NCI-H82 (cell line): ENCODE results near the gene CXCL17.
"Not testable (repeated sequence)": the region's sequence is repeated elsewhere in the genome, so short reads cannot be mapped to it uniquely, and the experiment has no call there.

Experiments used
- DNase-seq: peaks from one replicate; lab custom pipeline; 2025; lab: John Stamatoyannopoulos, UW

Gene CXCL17, protein sequence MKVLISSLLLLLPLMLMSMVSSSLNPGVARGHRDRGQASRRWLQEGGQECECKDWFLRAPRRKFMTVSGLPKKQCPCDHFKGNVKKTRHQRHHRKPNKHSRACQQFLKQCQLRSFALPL

GRCh38 chr19:42442833-42443232 lies at the start of gene CXCL17:
Gene CXCL17 (minus strand): TSS chr19:42442946. CDS start chr19:42442832, 114 bp downstream.
- no peak for DNase-seq

- no peak for DNase-seq
These were observed 46.2 kb upstream of the CXCL17 start for GRCh38 chr19:42488783-42489521.

- DNase-seq: no peak
These were observed 45.0 kb upstream of the CXCL17 start for GRCh38 chr19:42487798-42488178.

GRCh38 chr19:42487032-42487797 lies 44.5 kb upstream of the CXCL17 start:
- DNase-seq: no peak

- DNase-seq: not testable (repeated sequence)
These were observed 42.3 kb upstream of the CXCL17 start for GRCh38 chr19:42485036-42485435.

DNA sequence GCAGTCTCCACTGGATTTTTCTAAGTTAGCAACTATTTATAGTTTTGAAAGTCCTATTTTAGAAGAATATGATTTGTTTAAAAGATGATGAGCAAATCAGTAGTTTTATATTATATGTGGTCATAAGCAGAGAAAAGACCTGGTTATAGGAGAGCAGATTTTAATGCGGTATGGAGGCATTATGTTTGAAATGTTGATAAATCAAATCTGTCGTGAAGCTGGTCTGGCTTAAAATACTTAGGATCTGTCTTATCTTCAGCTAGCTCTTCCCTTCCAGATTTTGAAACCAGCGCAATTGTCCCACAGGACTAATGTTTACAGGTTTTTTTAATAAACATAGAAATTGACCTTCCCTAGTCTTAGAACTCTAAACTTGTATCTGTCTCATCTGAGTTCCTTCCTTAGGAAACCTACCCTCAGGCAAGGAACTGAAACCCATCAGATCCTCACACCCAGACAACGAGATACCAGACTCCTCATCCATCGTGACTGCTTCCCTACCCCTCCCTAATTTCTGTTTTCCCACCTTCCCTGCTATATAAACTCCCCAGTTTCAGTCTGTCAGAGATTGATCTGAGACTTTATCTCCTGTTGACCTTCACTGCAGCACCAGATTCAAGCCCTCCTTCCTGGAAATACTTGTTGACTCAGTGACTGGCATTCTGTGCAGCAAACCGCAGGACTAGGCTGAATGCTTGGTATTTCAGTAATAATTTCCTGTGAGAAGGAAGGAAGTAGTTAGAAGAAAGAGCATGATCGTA lies 37.8 kb upstream of the CXCL17 start:
- DNase-seq: no peak

DNA sequence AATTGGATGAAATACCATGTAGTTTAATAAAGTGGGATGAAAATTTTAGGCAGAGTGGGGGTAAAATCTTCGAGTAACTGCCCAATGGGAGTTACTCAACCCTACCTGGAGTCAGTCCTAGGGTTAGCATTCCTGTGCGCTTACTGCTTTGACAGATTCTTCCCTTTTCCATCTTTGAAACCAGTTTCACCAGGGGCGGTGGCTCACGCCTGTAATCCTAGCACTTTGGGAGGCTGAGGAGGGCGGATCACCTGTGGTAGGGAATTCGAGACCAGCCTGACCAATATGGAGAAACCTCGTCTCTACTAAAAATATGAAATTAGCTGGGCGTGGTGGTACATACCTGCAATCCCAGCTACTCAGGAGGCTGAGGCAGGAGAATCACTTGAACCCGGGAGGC lies 37.0 kb upstream of the CXCL17 start:
- no peak for DNase-seq

GRCh38 chr19:42478765-42479311 lies 36.1 kb upstream of the CXCL17 start:
- DNase-seq: no peak

DNA sequence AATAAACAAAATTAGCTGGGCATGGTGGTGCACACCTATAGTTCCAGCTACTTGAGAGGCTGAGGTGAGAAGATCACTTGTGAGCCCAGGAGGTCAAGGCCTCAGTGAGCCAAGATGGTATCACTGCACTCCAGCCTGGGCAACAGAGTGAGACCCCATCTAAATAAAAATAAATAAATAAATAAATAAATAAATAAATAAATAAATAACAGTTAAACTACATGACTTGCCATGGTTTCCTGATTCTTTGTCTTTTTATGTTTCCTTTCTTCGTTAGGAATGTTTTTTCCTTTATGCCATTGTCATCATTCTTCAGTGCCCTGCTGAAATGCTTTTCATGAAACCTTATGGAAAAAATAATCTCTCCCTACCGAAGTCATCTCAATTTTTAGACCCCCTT lies 35.2 kb upstream of the CXCL17 start:
- DNase-seq: no peak

- DNase-seq: no peak
These were observed 34.4 kb upstream of the CXCL17 start for GRCh38 chr19:42477117-42477516.

DNA sequence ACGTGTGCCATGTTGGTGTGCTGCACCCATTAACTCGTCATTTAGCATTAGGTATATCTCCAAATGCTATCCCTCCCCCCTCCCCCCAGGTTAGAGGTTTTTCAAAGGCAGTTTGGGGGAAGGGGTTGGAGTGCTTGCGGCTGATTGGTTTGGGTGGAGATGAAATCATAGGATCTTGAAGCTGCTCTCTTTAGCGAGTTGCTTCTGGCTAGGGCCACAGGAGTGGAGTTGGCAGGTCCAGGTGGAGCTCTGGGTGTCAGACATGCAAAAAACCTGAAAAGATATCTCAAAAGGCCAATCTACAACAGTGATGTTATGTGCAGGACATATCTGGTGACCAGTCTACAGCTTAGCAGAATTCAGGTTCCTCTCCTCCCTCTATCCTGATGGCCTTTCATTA lies 32.6 kb upstream of the CXCL17 start:
- DNase-seq: no peak

DNA sequence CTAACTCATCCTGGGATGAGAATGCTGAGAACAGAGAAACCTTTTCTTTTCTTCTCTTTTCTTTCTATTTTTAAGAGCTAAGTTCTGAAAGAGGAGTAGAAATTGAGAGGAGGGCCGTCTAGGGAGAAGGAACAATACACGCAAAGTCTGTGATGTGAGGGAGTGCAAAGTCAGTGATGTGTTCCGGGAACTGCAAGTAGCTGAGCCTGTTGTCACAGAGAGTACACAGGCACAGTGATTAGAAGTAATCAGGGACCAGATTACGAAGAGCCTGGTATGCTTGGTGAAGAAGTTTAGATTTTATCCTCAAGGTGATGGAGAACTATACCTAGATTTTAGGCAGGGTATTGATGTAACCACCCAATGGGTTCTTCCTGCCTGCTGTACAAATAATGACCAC lies 32.0 kb upstream of the CXCL17 start:
- DNase-seq: no peak

- DNase-seq: no peak
These were observed 30.9 kb upstream of the CXCL17 start for GRCh38 chr19:42473686-42474085.

DNA sequence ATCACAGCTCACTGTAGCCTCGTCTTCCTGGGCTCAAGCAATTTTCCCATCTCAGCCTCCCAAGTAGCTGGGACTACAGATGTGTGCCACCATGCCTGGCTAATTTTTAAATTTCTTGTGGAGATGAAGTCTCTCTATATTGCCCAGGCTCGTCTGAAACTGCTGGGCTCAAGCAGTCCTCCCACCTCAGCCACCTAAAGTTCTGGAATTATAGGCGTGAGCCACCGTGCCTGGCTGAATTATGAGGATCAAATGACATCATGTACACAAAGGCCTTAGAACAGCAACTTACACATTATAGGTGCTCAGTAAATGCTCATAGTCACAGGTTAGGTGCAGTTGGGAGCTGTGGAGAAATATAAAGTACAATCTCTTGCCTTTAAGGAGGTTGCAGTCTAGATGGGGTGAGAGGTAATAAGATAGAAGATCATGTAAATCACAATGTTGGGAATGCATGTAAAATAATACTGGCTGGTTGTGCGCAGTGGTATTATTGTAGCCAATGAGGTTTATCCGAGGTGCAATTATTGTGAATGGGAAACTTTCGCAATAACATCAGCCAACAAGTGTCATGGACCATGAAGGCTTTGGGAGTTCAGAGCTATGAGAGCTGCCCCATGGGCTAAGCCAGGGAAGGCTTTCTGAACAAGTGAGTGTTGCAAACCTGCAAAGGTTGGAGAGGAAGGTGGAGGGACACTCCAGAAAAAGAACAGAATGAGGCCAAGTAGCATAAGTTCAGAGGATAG lies 29.8 kb upstream of the CXCL17 start:
- DNase-seq: no peak

DNA sequence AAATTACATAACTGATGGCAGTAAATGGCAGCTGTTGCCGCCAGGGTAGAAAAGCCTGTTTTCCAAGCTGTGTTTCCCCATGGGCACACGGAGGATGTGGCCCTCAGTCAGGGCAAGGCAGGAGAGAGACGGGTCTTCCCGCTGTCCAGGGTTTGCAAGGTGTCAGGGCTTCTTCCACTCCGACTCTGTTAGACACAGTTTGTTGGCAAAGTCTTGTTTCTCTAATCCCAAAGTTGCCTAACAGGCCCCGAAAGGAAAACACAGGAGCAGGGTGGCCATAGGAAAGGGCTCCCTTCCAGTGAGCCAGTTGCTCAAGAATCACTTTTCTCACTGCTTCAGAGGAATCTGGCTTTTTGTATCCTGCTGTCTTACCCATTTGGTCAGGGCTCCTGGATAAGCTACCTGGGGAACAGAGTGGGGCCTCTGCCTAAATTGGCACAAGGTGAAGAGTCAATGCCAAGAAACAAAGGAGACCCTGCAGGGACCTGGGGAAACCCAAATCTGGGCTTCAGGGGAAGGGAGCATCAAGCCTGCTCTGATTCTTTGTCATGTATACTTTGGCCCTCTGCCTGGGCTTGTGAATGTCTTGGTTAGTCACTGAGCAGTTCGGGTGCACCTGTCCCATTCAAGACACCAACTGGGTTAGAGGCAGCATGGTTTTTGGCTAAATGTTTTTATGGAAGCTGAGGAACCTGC lies 29.0 kb upstream of the CXCL17 start:
- no peak for DNase-seq

- DNase-seq: no peak
These were observed 26.8 kb upstream of the CXCL17 start for GRCh38 chr19:42469311-42470235.

- no peak for DNase-seq
These were observed 25.6 kb upstream of the CXCL17 start for GRCh38 chr19:42468273-42468796.

DNA sequence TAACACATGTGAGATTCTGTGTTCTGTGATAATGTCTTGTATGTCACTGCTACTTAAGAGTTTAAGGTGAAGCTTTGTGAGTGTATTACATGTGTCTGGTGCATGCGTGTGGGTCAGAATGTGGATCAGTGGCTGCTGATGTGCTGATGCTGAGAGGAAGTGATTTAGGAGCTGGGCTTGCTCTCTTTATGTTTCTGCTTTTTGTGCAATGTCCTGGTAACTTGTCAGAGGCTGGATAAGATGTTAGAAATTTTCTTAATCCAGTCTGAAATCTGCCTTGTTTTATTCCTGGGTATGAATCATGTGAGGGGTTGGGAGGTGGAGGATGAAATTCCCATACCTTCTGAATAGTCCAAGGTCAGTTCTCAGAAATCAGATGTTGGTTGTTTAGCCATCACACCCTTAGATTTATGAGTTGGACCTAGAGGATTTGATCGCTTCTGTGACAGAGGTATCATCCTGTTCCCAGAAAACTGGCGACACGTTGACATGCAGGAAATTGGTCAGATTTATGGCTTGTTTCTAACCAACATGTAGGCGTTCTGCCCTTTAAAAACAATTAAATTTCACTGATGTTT lies 24.5 kb upstream of the CXCL17 start:
- no peak for DNase-seq

DNA sequence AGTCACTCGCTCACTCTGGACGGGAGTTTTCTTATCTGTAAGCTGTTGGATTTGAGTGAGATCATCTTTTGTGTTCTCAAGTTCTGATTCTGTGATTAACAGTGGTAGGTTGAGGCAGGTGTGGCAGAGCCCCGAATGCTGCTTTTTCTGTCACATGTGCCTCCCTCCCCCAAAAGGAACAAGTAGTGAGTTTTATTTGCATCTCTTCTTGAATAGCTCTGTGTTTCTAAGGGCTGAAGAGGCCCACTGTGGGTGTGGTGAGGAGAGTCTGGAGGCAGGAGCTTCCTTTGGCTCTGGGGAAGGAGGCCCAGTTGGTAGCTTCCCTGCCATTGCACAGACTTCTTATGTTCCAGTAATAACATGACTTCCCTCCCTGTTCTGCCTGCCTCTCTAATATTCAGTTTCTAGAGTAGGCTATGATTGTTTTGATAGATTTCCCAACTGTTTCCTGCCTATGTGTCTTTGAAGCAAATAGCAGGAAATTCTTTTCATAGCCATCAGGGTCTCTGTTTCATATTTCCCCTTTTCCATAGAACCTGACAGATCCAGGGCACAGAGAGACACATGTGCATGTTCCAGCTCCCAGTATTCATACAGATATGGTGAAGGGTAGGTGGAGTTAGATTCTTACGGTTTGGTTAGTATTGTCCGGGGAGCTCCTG lies 23.9 kb upstream of the CXCL17 start:
- DNase-seq: no peak
